ENCODE data around the gene SEC14L5.

Gene SEC14L5

DNA sequence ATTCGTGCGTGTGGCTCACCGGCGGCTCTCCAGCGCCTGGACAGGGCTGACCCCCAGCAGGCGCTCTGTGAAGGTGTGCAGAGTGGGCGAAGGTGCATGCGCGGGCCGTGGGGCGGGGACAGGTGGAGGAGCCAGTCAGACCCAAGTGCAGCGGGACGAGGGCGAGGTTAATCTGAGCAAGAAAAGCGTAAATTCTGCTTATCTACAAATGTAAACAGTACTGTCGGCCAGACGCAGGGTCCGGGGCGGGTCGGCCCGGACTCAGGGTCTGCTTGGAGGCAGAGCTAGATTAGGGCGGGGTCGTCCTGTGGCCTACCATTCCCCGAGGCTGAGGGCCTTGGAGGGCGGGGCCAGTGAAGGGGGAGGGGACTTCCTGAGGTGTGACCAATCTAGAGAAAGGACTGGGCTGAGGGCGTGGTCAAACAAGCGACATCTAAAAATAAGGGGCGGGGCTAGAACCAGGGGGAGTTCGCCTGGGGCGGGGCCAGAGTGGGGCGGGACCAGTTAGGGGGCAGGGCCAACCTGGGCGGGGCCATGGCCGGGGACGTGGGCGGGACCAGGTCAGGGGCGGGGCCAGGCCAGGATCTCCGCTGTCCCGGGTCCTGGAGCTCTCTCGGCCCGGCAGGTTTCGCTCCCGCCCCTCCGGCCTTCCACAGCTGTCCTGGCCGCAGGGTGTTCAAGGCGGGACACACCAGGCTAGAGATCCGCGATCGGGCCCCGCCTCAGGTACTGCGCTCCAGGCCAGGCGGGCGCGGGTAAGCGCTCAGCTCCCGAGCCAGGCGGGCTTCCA is at the start of gene SEC14L5:
Gene SEC14L5, plus strand, starts transcription at position 611 of the 790 bp plus-strand sequence. CDS start 994 bp downstream, outside the sequence.
- DNase-seq (ENCODE audit: low read depth in 2 of 2) = peak; percentile 98 to 99
- peak within 1 kb of the TSS; percentile 51 to 57 for H3K4me3 ChIP-seq (replicated peaks in 1 of 2; ENCODE audit: low read depth in 2 of 2, low read length in 2 of 2)
- TF ChIP-seq, protein P1, sequence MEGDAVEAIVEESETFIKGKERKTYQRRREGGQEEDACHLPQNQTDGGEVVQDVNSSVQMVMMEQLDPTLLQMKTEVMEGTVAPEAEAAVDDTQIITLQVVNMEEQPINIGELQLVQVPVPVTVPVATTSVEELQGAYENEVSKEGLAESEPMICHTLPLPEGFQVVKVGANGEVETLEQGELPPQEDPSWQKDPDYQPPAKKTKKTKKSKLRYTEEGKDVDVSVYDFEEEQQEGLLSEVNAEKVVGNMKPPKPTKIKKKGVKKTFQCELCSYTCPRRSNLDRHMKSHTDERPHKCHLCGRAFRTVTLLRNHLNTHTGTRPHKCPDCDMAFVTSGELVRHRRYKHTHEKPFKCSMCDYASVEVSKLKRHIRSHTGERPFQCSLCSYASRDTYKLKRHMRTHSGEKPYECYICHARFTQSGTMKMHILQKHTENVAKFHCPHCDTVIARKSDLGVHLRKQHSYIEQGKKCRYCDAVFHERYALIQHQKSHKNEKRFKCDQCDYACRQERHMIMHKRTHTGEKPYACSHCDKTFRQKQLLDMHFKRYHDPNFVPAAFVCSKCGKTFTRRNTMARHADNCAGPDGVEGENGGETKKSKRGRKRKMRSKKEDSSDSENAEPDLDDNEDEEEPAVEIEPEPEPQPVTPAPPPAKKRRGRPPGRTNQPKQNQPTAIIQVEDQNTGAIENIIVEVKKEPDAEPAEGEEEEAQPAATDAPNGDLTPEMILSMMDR (IDR thresholded peaks at IDR 0.05; ENCODE audit: low read depth, low read length) = no peak

DNA sequence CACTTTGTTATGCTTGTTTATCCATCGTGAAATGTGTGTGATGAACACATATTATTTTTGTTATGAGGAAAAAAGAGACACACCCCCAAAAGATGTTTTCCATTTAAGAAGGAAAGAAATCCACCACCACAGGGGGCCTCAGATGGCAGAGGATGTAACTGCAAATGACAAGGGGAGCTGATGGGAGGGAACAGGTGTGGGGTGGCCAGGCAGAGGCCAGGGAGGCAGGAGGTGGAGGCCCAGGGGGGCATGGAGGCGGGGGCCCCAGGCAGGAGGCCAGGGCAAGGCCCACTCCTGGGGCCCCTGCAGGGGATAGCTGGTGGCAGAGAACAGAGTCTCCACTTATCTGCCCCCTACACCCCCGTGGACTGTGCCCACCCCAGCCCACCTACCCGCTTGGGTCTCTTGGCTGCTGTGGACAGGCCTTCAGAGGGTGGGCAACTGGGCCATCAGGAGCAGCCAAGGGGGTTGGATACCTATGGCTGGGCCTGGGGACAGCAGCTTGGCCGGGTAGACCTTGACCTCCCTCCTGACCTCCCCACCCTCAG is 49.2 kb upstream of the SEC14L5 start:
- no peak overlapping the region for H3K4me3 ChIP-seq (replicated peaks in 1 of 2; ENCODE audit: low read depth in 2 of 2, low read length in 2 of 2)
- TF ChIP-seq, protein P1 (IDR thresholded peaks at IDR 0.05; ENCODE audit: low read depth, low read length) = no peak
- DNase-seq (ENCODE audit: low read depth in 2 of 2) = no peak

DNA sequence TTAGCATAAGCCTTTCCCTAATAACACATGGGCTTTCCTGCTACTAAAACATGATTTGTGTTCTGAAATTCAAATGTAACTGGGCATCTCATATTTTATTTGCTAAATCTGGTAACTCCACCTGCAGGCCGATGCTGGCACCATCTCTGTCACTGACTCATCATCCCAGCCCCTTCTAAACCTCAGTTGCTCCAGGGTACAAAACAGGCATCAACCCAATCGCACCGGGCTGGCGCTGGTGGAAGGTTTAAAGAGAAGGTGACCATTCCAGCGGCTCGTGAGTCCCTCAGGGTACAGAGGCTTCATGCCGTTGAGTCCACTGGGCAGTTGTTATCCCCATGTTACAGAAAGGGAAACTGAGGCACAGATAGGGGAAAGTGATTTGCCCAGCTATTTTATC is 48.3 kb upstream of the SEC14L5 start:
- H3K4me3 ChIP-seq (replicated peaks in 1 of 2; ENCODE audit: low read depth in 2 of 2, low read length in 2 of 2) = no peak overlapping the region
- DNase-seq (ENCODE audit: low read depth in 2 of 2) = no peak
- TF ChIP-seq, protein P1 (IDR thresholded peaks at IDR 0.05; ENCODE audit: low read depth, low read length) = no peak

DNA sequence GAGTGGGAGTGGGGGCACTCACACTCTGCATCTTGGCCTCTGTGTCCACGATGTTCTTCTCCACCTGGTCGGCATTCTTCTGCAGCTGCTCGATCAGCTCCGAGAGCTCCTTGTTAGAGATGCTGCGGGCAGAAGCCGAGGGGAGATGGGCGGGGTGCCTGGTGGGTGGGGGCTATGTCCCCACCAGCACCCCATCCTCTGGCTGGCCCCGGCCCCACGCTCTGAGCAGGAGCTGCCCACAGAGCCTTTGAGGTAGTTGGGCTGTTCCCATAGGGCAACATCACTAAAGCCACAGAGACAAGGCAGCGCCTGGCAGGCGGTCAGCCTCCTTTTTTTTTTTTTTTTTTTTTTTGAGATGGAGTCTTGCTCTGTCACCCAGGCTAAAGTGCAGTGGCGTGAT is 47.3 kb upstream of the SEC14L5 start:
- TF ChIP-seq, protein P1 (IDR thresholded peaks at IDR 0.05; ENCODE audit: low read depth, low read length) = no peak
- no peak for DNase-seq (ENCODE audit: low read depth in 2 of 2)
- H3K4me3 ChIP-seq (replicated peaks in 1 of 2; ENCODE audit: low read depth in 2 of 2, low read length in 2 of 2) = no peak overlapping the region

DNA sequence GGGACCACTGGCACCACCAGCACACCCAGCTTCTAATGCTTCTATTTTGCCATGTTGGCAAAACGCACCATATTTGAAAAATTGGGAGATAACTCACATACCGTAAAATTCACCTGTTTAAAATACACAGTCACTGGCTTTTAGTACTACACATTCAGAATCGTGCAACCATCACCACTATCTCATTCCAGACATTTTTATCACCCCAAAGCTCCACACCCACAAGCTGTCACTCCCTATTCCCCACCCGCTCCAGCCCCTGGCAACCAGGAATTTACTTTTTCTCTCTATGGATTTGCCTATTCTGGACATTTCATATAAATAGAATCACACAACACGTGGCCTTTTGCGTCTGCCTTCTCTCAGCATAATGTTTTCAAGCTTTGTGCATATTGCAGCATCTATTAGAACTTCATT is 46.2 kb upstream of the SEC14L5 start:
- TF ChIP-seq, protein P1 (IDR thresholded peaks at IDR 0.05; ENCODE audit: low read depth, low read length) = no peak
- peak; percentile 44 to 65 for DNase-seq (ENCODE audit: low read depth in 2 of 2)
- no peak overlapping the region for H3K4me3 ChIP-seq (replicated peaks in 1 of 2; ENCODE audit: low read depth in 2 of 2, low read length in 2 of 2)

DNA sequence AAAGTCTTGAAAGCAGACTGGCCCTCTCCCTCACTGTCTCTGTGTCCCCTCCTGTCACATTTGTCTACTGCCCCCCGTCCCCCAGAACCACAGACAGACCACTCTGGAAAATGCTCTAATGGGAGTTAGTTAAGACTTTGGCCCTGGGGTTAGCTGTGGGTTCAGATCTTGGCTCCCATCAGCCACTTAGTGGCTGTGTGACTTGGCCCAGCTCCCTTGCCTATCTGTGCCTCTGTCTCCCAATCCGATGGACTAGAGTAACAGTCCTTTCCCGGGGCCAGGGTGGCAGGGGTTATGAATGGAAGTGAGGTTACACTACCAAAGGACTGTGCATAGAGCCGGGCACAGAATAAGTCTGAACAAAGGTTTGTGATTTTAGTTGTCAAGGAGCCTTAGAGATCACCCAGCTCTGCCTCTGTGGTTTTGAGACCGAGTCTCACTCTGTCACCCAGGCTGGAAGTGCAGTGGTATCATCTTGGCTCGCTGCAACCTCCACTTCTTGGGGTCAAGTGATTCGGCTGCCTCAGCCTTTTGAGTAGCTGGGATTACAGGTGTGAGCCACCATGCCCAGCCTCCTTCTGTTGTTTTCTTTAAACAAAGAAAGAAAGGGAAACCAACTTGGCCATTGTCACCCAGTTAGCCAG is 44.9 kb upstream of the SEC14L5 start:
- DNase-seq (ENCODE audit: low read depth in 2 of 2) = no peak
- TF ChIP-seq, protein P1 (IDR thresholded peaks at IDR 0.05; ENCODE audit: low read depth, low read length) = no peak
- H3K4me3 ChIP-seq (replicated peaks in 1 of 2; ENCODE audit: low read depth in 2 of 2, low read length in 2 of 2) = no peak overlapping the region
